Inflammatory macrophage treated with lipopolysaccharide for 4 hours (primary cell): ENCODE measurements around the gene SPRED2.

Source experiments
- DNase-seq: peaks from one replicate; pipeline ENCODE4 v3.0.0-alpha.2; 2020

Gene SPRED2

GRCh38 chr2:65382776-65383357 lies 49.5 kb downstream of the SPRED2 start:
- peak; percentile 92 for DNase-seq

- DNase-seq = no peak
Observed at GRCh38 chr2:65382323-65382722, 50.1 kb downstream of the SPRED2 start.

GRCh38 chr2:65381607-65382051 lies 50.8 kb downstream of the SPRED2 start:
- peak; percentile 78 for DNase-seq

- DNase-seq = no peak
Observed at GRCh38 chr2:65380255-65380654, 52.1 kb downstream of the SPRED2 start.

- no peak for DNase-seq
Observed at GRCh38 chr2:65379721-65380171, 52.7 kb downstream of the SPRED2 start.

- DNase-seq = no peak
Observed at GRCh38 chr2:65379223-65379622, 53.2 kb downstream of the SPRED2 start.

- DNase-seq = no peak
Observed at GRCh38 chr2:65378290-65378689, 54.1 kb downstream of the SPRED2 start.

- peak; percentile 80 for DNase-seq
Observed at GRCh38 chr2:65377556-65378192, 54.7 kb downstream of the SPRED2 start.

- DNase-seq = no peak
Observed at GRCh38 chr2:65375723-65376122, 56.7 kb downstream of the SPRED2 start.

GRCh38 chr2:65374999-65375398 lies 57.4 kb downstream of the SPRED2 start:
- no peak for DNase-seq

GRCh38 chr2:65374575-65374974 lies 57.8 kb downstream of the SPRED2 start:
- no peak for DNase-seq

GRCh38 chr2:65373365-65373918 lies 59.0 kb downstream of the SPRED2 start:
- no peak for DNase-seq

- DNase-seq = no peak
Observed at GRCh38 chr2:65372619-65373018, 59.8 kb downstream of the SPRED2 start.

- DNase-seq = no peak
Observed at GRCh38 chr2:65371074-65371434, 61.3 kb downstream of the SPRED2 start.

GRCh38 chr2:65370387-65371073 lies 61.9 kb downstream of the SPRED2 start:
- no peak for DNase-seq

- no peak for DNase-seq
Observed at GRCh38 chr2:65369980-65370379, 62.4 kb downstream of the SPRED2 start.

GRCh38 chr2:65369574-65369973 lies 62.8 kb downstream of the SPRED2 start:
- no peak for DNase-seq

- peak; percentile 60 for DNase-seq
Observed at GRCh38 chr2:65368468-65368867, 63.9 kb downstream of the SPRED2 start.

GRCh38 chr2:65367524-65367923 lies 64.9 kb downstream of the SPRED2 start:
- peak; percentile 76 for DNase-seq

GRCh38 chr2:65366595-65367125 lies 65.7 kb downstream of the SPRED2 start:
- peak; percentile 96 for DNase-seq

GRCh38 chr2:65364986-65365733 lies 67.2 kb downstream of the SPRED2 start:
- DNase-seq = peak; percentile 49

- no peak for DNase-seq
Observed at GRCh38 chr2:65363879-65364666, 68.3 kb downstream of the SPRED2 start.
